ENCODE data around the gene MIR17HG. TPM values are rescaled to one million over a fixed set of nuclear protein-coding genes. Genes with fewer than 3 reads are reported as not detected.

Gene MIR17HG
- polyA plus RNA-seq, 1 of the 3 experiments (the other 2 are of a cell fraction): 0.51 TPM

DNA sequence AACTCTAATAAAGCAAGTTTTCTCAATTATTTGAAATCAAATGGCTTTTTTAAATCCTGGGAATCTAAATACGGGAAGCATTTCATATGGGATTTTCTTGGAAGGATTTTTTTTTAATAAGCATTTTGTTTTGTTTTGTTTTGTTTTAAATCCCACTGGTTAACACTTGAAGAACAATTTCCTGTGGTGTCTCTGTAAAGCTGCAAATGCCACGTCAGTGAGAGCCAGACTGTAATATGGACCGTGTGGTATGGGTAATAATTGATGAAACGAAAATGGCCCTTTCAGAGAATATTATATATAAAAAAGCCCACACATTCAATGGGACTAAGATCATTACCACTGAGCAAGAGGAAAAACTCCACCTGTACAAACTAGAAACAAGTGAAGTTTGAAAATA, 33.9 kb upstream of the MIR17HG start:
- H4K20me1 ChIP-seq (ENCODE audit: insufficient read depth): no peaks in the 10 kb centered on the region
- WGBS (ENCODE audit: low lambda C conversion rate): 48% methylated on average over 4 of the region's 4 CpGs
- no peaks in the 10 kb centered on the region for H3K79me2 ChIP-seq (ENCODE audit: insufficient read depth)
- no peak overlapping the region for H3K4me3 ChIP-seq (ENCODE audit: low read depth in 2 of 2, low read length in 1 of 2)
- no peaks in the 10 kb centered on the region for H3K27me3 ChIP-seq (ENCODE audit: insufficient read depth)
- DNase-seq: no peak
- TF ChIP-seq, protein P1, sequence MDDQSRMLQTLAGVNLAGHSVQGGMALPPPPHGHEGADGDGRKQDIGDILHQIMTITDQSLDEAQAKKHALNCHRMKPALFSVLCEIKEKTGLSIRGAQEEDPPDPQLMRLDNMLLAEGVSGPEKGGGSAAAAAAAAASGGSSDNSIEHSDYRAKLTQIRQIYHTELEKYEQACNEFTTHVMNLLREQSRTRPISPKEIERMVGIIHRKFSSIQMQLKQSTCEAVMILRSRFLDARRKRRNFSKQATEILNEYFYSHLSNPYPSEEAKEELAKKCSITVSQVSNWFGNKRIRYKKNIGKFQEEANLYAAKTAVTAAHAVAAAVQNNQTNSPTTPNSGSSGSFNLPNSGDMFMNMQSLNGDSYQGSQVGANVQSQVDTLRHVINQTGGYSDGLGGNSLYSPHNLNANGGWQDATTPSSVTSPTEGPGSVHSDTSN (IDR thresholded peaks at IDR 0.05): no peak
- TF ChIP-seq, protein P2, sequence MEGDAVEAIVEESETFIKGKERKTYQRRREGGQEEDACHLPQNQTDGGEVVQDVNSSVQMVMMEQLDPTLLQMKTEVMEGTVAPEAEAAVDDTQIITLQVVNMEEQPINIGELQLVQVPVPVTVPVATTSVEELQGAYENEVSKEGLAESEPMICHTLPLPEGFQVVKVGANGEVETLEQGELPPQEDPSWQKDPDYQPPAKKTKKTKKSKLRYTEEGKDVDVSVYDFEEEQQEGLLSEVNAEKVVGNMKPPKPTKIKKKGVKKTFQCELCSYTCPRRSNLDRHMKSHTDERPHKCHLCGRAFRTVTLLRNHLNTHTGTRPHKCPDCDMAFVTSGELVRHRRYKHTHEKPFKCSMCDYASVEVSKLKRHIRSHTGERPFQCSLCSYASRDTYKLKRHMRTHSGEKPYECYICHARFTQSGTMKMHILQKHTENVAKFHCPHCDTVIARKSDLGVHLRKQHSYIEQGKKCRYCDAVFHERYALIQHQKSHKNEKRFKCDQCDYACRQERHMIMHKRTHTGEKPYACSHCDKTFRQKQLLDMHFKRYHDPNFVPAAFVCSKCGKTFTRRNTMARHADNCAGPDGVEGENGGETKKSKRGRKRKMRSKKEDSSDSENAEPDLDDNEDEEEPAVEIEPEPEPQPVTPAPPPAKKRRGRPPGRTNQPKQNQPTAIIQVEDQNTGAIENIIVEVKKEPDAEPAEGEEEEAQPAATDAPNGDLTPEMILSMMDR (IDR thresholded peaks at IDR 0.05): no peak
- TF ChIP-seq YY1 (IDR thresholded peaks at IDR 0.05; ENCODE audit: low read depth): no peak
- no peak for TF ChIP-seq ELF1 (IDR thresholded peaks at IDR 0.05)
- TF ChIP-seq TAF1 (IDR thresholded peaks at IDR 0.05; ENCODE audit: borderline replicate concordance, low read depth, low read length): no peak
- TF ChIP-seq EZH2phosphoT487 (IDR thresholded peaks at IDR 0.05; ENCODE audit: borderline replicate concordance, low read depth): no peak
- no peak for TF ChIP-seq RCOR1 (IDR thresholded peaks at IDR 0.05; ENCODE audit: low read length)
- TF ChIP-seq, protein P3, sequence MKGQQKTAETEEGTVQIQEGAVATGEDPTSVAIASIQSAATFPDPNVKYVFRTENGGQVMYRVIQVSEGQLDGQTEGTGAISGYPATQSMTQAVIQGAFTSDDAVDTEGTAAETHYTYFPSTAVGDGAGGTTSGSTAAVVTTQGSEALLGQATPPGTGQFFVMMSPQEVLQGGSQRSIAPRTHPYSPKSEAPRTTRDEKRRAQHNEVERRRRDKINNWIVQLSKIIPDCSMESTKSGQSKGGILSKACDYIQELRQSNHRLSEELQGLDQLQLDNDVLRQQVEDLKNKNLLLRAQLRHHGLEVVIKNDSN (IDR thresholded peaks at IDR 0.05; ENCODE audit: borderline replicate concordance, low read depth): no peak
- no peak for TF ChIP-seq RAD21 (IDR thresholded peaks at IDR 0.05; ENCODE audit: low read length)
- TF ChIP-seq RXRA (IDR thresholded peaks at IDR 0.05; ENCODE audit: borderline replicate concordance, low read depth): no peak
- no peak for TF ChIP-seq TEAD4 (IDR thresholded peaks at IDR 0.05; ENCODE audit: borderline replicate concordance, insufficient read depth)
- TF ChIP-seq NFIC (IDR thresholded peaks at IDR 0.05; ENCODE audit: borderline replicate concordance): no peak
- TF ChIP-seq, protein P4, sequence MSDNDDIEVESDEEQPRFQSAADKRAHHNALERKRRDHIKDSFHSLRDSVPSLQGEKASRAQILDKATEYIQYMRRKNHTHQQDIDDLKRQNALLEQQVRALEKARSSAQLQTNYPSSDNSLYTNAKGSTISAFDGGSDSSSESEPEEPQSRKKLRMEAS (IDR thresholded peaks at IDR 0.05; ENCODE audit: low read depth): no peak
- no peak for TF ChIP-seq FOSL2 (IDR thresholded peaks at IDR 0.05; ENCODE audit: borderline replicate concordance, low read depth)
- TF ChIP-seq RFX5 (IDR thresholded peaks at IDR 0.05; ENCODE audit: low read length): no peak
- no peak for TF ChIP-seq JUND (IDR thresholded peaks at IDR 0.05)
- TF ChIP-seq, protein P5, sequence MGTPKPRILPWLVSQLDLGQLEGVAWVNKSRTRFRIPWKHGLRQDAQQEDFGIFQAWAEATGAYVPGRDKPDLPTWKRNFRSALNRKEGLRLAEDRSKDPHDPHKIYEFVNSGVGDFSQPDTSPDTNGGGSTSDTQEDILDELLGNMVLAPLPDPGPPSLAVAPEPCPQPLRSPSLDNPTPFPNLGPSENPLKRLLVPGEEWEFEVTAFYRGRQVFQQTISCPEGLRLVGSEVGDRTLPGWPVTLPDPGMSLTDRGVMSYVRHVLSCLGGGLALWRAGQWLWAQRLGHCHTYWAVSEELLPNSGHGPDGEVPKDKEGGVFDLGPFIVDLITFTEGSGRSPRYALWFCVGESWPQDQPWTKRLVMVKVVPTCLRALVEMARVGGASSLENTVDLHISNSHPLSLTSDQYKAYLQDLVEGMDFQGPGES (IDR thresholded peaks at IDR 0.05; ENCODE audit: low read depth, low read length): no peak
- H3K36me3 ChIP-seq (replicated peaks in 1 of 2; ENCODE audit: control insufficient read depth in 1 of 2, insufficient read depth in 2 of 2, low read length in 1 of 2): no peaks in the 10 kb centered on the region
- no peaks in the 10 kb centered on the region for H3K9me2 ChIP-seq
- H3K9me3 ChIP-seq: no peaks in the 10 kb centered on the region
- H3K9ac ChIP-seq: no peak overlapping the region
- no peak overlapping the region for H2AFZ ChIP-seq (ENCODE audit: low read depth)
- no peaks in the 10 kb centered on the region for H3K4me1 ChIP-seq (ENCODE audit: control insufficient read depth in 1 of 2, insufficient read depth in 2 of 2, low read depth in 1 of 2, low read length in 1 of 2)
- no peak overlapping the region for H3K4me2 ChIP-seq
- no peak overlapping the region for H3K27ac ChIP-seq (ENCODE audit: low read depth in 2 of 2, low read length in 1 of 2)
- ChIA-PET POLR2A (no interaction called here), CTCF (interaction anchor here (0.7 to 2.3 kb wide), 8 partner anchors 12 to 469 kb away, joined by 3 to 8 read pairs (median 4); no protein-coding TSS in a partner anchor)
- H3F3A ChIP-seq (replicated peaks; ENCODE audit: insufficient read depth): no peaks in the 10 kb centered on the region

All from SK-N-SH (cell line).